Activated CD4-positive, alpha-beta memory T cell treated with anti-CD3 and anti-CD28 coated beads for 36 hours (primary cell): ENCODE data around the gene MYBPH. TPM values are rescaled to one million over a fixed set of nuclear protein-coding genes. Genes with fewer than 3 reads are reported as not detected.

ENCODE experiments used
- CTCF ChIA-PET: fragments of 350-600 bp; sonication (Branson Sonifier 250); formaldehyde crosslinking; loops from one replicate; lab custom pipeline; 2021; ENCODE audit warnings: antibody characterized with exemption, inconsistent platforms; lab: Charles Lee
- POLR2A ChIA-PET: fragments of 350-600 bp; sonication (Branson Sonifier 250); formaldehyde crosslinking; loops from one replicate; lab custom pipeline; 2021; ENCODE audit warnings: antibody characterized with exemption; lab: Charles Lee
- DNase-seq: peaks from one replicate; pipeline ENCODE4 v3.0.0-alpha.2; 2020
- H3K27ac Mint-ChIP-seq: one replicate; pipeline ENCODE4 v1.8.0; 2021; ENCODE audit warnings: mixed read lengths
- H3K27me3 Mint-ChIP-seq: one replicate; pipeline ENCODE4 v1.8.0; 2021; ENCODE audit warnings: mixed read lengths
- H3K36me3 Mint-ChIP-seq: one replicate; pipeline ENCODE4 v1.8.0; 2021; ENCODE audit warnings: mixed read lengths
- H3K4me1 Mint-ChIP-seq: one replicate; pipeline ENCODE4 v1.8.0; 2021; ENCODE audit warnings: low read depth, mixed read lengths
- H3K4me3 Mint-ChIP-seq: one replicate; pipeline ENCODE4 v1.8.0; 2021; ENCODE audit warnings: mild to moderate bottlenecking, mixed read lengths
- H3K9me3 Mint-ChIP-seq: one replicate; pipeline ENCODE4 v1.8.0; 2021; ENCODE audit warnings: mixed read lengths
- intact Hi-C: fragments of 100-400 bp; cut with micrococcal nuclease; formaldehyde crosslinking; loops from one replicate; pipeline ENCODE4 v1.15.1; 2023
- total RNA-seq, 2 experiments: library from RNA; stranded (reverse); gene quantifications; one replicate each; pipeline ENCODE4 v1.2.3, GENCODE V29; 2021

MYBPH gene
- total RNA-seq, 2 experiments from 2014 or later, result not detected

GRCh38 chr1:203162403-203162802 lies 13.2 kb downstream of the MYBPH start:
- ChIA-PET POLR2A (no interaction called here), CTCF (interaction anchor here (2.8 kb wide), 1 partner anchor 10 kb away, joined by 12 read pairs; no protein-coding TSS in a partner anchor)
- intact Hi-C loops, result no loop called here
- no peak for DNase-seq
- Mint-ChIP-seq H3K36me3 (no peaks in the 10 kb centered on the region), H3K9me3 (peaks cover 5% of the 10 kb centered on the region), H3K4me1 (no peaks in the 10 kb centered on the region), H3K4me3 (no peak overlapping the region), H3K27ac (no peak overlapping the region), H3K27me3 (peaks cover 16% of the 10 kb centered on the region)

GRCh38 chr1:203161703-203162102 lies 13.9 kb downstream of the MYBPH start:
- Mint-ChIP-seq H3K4me1 (no peaks in the 10 kb centered on the region), H3K27ac (no peak overlapping the region), H3K27me3 (peaks cover 16% of the 10 kb centered on the region), H3K9me3 (peaks cover 5% of the 10 kb centered on the region), H3K36me3 (no peaks in the 10 kb centered on the region), H3K4me3 (no peak overlapping the region)
- intact Hi-C loops, result no loop called here
- ChIA-PET POLR2A (no interaction called here), CTCF (interaction anchor here (2.8 kb wide), 1 partner anchor 11 kb away, joined by 12 read pairs; no protein-coding TSS in a partner anchor)
- no peak for DNase-seq

GRCh38 chr1:203161175-203161574 lies 14.5 kb downstream of the MYBPH start:
- DNase-seq, result no peak
- Mint-ChIP-seq H3K27ac (no peak overlapping the region), H3K27me3 (peaks cover 15% of the 10 kb centered on the region), H3K4me1 (no peaks in the 10 kb centered on the region), H3K9me3 (peaks cover 5% of the 10 kb centered on the region), H3K36me3 (no peaks in the 10 kb centered on the region), H3K4me3 (no peak overlapping the region)
- ChIA-PET POLR2A (no interaction called here), CTCF (interaction anchor here (2.8 kb wide), 1 partner anchor 11 kb away, joined by 12 read pairs; no protein-coding TSS in a partner anchor)
- intact Hi-C loops, result no loop called here

- no peak for DNase-seq
- intact Hi-C loops, result no loop called here
- CTCF ChIA-PET, result no interaction called here
- H3K27me3 Mint-ChIP-seq, result peaks cover 6% of the 10 kb centered on the region
- no peak overlapping the region for H3K4me3 Mint-ChIP-seq
- POLR2A ChIA-PET, result no interaction called here
- no peaks in the 10 kb centered on the region for H3K36me3 Mint-ChIP-seq
- H3K9me3 Mint-ChIP-seq, result peaks cover 5% of the 10 kb centered on the region
- H3K27ac Mint-ChIP-seq, result no peak overlapping the region
- H3K4me1 Mint-ChIP-seq, result no peaks in the 10 kb centered on the region
Measured at GRCh38 chr1:203159844-203160243, 15.8 kb downstream of the MYBPH start.

GRCh38 chr1:203158960-203159665 lies 16.5 kb downstream of the MYBPH start:
- Mint-ChIP-seq H3K27ac (no peak overlapping the region), H3K36me3 (no peaks in the 10 kb centered on the region), H3K27me3 (peaks cover 2% of the 10 kb centered on the region), H3K4me1 (no peaks in the 10 kb centered on the region), H3K9me3 (peaks cover 5% of the 10 kb centered on the region), H3K4me3 (no peak overlapping the region)
- intact Hi-C loops, result no loop called here
- POLR2A ChIA-PET, result no interaction called here
- CTCF ChIA-PET, result interaction anchor here (1.2 to 1.3 kb wide), 2 partner anchors 13 to 120 kb away, joined by 3 to 4 read pairs; no protein-coding TSS in a partner anchor
- DNase-seq, result no peak

- H3K27ac Mint-ChIP-seq, result no peak overlapping the region
- intact Hi-C loops, result no loop called here
- no peaks in the 10 kb centered on the region for H3K36me3 Mint-ChIP-seq
- DNase-seq, result no peak
- H3K4me1 Mint-ChIP-seq, result no peaks in the 10 kb centered on the region
- ChIA-PET CTCF (interaction anchor here (1.2 to 1.3 kb wide), 2 partner anchors 14 to 119 kb away, joined by 3 to 4 read pairs; no protein-coding TSS in a partner anchor), POLR2A (no interaction called here)
- no peak overlapping the region for H3K4me3 Mint-ChIP-seq
- H3K27me3 Mint-ChIP-seq, result no peaks in the 10 kb centered on the region
- peaks cover 5% of the 10 kb centered on the region for H3K9me3 Mint-ChIP-seq
Measured at GRCh38 chr1:203158423-203158822, 17.2 kb downstream of the MYBPH start.

GRCh38 chr1:203156280-203156679 lies 19.3 kb downstream of the MYBPH start:
- no peaks in the 10 kb centered on the region for H3K36me3 Mint-ChIP-seq
- no peaks in the 10 kb centered on the region for H3K4me1 Mint-ChIP-seq
- intact Hi-C loops, result no loop called here
- peaks cover 5% of the 10 kb centered on the region for H3K9me3 Mint-ChIP-seq
- POLR2A ChIA-PET, result no interaction called here
- no peaks in the 10 kb centered on the region for H3K27me3 Mint-ChIP-seq
- H3K27ac Mint-ChIP-seq, result no peak overlapping the region
- CTCF ChIA-PET, result no interaction called here
- no peak overlapping the region for H3K4me3 Mint-ChIP-seq
- DNase-seq, result no peak

- Mint-ChIP-seq H3K27ac (no peak overlapping the region), H3K36me3 (no peaks in the 10 kb centered on the region), H3K4me3 (no peak overlapping the region), H3K27me3 (no peaks in the 10 kb centered on the region), H3K4me1 (no peaks in the 10 kb centered on the region), H3K9me3 (peaks cover 5% of the 10 kb centered on the region)
- DNase-seq, result no peak
- intact Hi-C loops, result no loop called here
- ChIA-PET CTCF (interaction anchor here (1.8 kb wide), 1 partner anchor 62 kb away, joined by 4 read pairs; no protein-coding TSS in a partner anchor), POLR2A (no interaction called here)
Measured at GRCh38 chr1:203153989-203154821, 21.4 kb downstream of the MYBPH start.

- CTCF ChIA-PET, result interaction anchor here (0.7 to 1.8 kb wide), 2 partner anchors 63 to 1845 kb away, joined by 3 to 4 read pairs; no protein-coding TSS in a partner anchor
- intact Hi-C loops, result no loop called here
- no peak for DNase-seq
- peaks cover 4% of the 10 kb centered on the region for H3K9me3 Mint-ChIP-seq
- no peak overlapping the region for H3K27ac Mint-ChIP-seq
- no peak overlapping the region for H3K4me3 Mint-ChIP-seq
- H3K36me3 Mint-ChIP-seq, result no peaks in the 10 kb centered on the region
- POLR2A ChIA-PET, result no interaction called here
- H3K27me3 Mint-ChIP-seq, result no peaks in the 10 kb centered on the region
- no peaks in the 10 kb centered on the region for H3K4me1 Mint-ChIP-seq
Measured at GRCh38 chr1:203153051-203153988, 22.3 kb downstream of the MYBPH start.

GRCh38 chr1:203152158-203153034 lies 23.2 kb downstream of the MYBPH start:
- ChIA-PET CTCF (interaction anchor here (0.7 kb wide), 1 partner anchor 1846 kb away, joined by 3 read pairs; no protein-coding TSS in a partner anchor), POLR2A (no interaction called here)
- no peak for DNase-seq
- no peaks in the 10 kb centered on the region for H3K36me3 Mint-ChIP-seq
- intact Hi-C loops, result no loop called here
- H3K9me3 Mint-ChIP-seq, result no peaks in the 10 kb centered on the region
- H3K4me3 Mint-ChIP-seq, result no peak overlapping the region
- no peaks in the 10 kb centered on the region for H3K27me3 Mint-ChIP-seq
- H3K4me1 Mint-ChIP-seq, result no peaks in the 10 kb centered on the region
- no peak overlapping the region for H3K27ac Mint-ChIP-seq
